NK-92 treated with Interleukin-12 subunit alpha and Interleukin-12 subunit beta, amount 100 ng/mL, for 24 hours (cell line): ENCODE data around the gene NAA80.
"Not testable (repeated sequence)": the region's sequence is repeated elsewhere in the genome, so short reads cannot be mapped to it uniquely, and the experiment has no call there.

ENCODE experiments used
- DNase-seq: peaks from one replicate; lab custom pipeline; 2025; lab: John Stamatoyannopoulos, UW

NAA80 gene

DNA sequence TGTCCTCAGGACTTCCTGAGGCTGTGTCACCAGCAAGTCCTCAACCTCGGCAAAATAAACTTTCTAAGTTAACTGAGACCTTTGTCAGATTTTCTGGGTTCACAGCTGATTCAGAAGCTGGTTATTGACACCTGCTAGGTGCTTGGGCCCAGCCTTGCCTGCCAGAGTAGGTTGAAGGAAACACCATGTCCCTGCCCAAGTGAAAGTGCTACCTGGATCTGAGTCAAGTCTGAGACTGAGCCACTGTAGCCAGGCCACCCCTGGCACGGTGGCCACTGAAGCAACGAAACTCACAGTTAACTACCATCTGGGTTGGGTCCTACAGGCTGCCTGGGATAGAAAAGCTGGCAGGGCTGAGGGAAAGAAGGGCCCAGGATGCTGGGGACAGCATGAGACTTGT, 15.1 kb upstream of the NAA80 start:
- DNase-seq = no peak

GRCh38 chr3:50312041-50312440, 12.8 kb upstream of the NAA80 start:
- DNase-seq = not testable (repeated sequence)

DNA sequence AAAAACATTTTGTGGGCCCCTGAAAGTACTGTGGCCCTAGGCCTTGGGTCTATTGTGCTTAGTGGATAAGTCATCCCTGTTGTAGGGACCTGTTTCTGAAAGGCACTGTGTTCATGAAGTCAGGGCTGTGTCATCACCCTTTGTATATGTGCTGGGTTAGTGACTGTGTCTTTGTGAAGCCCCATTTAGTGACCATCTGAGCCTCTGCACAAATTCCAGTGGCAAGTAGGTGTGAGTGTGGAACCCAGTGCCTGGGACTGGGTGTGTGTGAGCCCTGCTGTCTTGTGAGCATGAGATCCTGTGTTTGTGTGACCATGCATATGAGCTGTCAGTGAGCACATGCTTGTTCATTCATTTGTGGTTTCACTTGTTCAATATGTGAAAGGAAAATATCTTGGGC, 5.4 kb upstream of the NAA80 start:
- no peak for DNase-seq

DNA sequence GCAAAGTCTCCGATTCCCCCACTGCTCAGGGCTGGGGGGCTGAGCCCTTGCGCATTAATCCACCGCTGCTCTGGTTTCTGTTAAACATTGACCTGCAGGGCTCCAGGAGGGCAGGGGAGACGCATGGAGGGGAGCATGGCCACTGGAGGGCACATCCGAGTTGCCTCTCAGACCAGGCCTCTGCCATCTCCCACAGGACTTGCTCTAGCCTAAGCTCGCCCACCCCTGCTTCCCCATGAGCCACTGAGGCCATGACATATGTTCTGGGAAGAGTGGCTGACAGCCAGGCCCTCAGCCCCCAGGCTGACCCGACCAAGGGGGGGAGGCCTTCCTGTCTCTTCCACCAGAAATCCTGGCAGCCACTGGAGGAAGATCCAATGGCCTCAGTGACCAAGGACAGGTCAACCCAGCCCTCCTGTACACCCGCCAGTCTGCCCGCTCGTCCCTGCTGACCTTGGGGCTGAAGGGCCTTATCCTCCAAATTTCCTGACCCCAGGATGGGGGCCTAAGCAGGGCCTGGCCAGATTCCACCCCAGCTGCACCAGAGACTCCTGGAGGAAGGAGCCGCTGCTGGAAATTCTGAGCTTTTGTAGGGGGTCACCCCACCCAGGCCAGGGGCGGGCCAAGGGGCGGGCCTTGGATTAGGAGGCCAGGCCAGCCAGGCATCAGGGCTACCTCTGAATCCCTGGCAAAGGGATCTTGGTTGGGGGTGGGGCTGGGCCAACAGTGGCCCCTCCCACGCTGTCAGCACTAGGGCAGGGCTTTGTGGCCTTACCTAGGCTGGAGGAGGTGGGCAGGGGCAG, 4.0 kb upstream of the NAA80 start, which contains the start of gene HYAL1:
HYAL1 (minus strand) TSS at position 562 of the 803 bp plus-strand sequence. CDS start 618 bp downstream, outside the sequence.
- no peak for DNase-seq

DNA sequence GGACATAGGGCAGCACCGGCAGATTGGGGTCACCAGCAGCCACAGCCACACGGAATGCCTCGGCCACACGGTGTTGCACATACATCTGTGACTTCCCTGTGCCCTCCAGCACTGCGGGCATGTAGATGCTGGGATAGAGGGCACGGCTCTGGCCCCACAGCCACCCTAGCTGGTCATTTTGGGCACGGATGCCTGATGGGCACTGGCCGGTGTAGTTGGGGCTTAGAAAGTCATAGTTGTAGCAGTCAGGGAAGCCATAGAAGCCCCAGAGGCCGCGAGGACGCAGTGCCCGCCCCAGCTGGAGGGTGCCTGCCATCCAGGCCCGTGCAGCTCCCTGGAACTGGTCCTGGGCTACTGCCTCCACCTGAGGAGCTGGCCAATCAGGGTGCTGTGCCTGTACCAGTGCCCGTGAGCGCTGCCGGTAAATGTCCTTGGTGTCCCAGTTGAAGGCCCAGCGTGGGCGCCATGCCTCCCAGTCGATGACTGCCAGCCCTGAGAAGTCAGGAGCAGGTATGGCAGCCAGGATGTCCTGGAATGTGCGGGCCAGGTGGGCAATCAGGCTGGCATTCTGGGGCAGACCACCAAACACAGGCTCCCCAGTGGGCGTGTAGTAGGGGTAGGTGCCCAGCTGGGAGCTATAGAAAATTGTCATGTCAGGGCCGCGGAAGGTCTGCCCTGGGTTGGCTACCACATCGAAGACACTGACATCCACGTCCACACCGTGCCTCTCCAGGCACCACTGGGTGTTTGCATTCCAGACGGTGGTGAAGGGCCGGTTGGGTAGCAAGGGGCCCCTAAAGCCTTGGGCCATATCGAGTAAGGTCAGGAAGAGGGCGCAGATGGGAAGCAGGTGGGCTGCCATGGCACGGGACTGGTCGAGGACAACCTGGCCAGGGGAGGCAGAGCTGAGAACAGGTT, 3.1 kb upstream of the NAA80 start:
- no peak for DNase-seq

DNA sequence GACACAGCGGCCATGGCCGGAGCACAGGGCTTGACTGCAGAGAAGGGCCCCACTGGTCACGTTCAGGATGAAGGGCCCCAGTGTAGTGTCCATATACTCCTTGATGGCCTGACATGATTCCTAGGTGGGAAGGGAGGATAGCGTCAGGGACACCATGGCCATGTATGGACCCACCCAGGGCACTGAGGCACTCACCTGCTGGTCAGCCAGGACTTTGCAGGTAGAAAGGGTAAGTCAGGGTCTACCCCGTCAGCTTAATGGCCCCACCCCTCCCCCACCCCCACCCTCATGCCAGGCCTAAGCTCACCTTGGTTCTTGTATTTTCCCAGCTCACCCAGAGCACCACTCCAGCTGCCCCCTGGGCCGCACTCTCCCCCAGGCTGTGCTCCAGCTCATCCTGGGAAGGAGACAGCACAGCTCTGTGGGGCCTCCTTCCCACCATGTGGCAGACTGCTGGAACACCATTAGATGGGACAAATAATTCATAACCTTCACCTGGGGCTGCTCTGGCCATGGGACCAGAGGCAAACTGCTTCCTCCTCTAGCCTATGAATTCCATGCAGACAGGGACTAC, 1.6 kb upstream of the NAA80 start:
- no peak for DNase-seq

DNA sequence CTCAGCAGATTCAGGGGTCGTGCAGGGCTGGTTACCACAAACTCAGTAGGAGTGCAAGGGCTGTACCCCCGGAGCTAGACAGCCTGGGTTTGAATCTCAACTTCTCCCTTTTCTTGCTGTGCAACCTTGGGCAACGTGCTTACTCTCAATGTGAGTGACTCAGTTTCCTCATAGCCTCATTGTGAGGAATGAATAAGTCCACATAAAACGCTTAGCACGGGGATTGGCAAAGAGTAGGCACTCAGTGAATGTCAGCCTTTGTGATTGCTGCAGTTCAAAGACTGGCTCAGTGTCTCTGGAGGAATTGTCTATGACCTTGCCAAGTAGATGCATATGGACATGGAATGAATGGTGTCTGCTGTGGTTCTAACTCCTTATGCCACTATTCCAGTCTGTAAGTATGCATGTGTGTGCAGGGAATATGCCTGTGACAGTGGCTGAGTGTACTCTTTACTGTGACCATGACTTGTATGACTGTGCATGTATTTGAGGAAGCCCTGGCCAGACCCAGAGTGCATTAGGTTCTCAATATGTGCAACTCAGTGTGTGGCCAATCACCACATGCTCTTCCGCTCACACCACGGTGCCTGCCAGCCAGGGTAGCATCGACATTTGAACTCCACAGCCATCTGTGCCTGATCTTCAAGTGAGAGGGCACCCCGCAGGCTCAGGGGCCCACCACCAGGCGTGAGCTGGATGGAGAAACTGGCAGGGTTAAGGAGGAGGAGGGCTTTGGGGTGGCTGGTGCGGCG, 900 bp upstream of the NAA80 start:
- DNase-seq = no peak

- DNase-seq = no peak
These were observed 378 bp upstream of the NAA80 start for GRCh38 chr3:50299638-50299928.

- no peak for DNase-seq
These were observed 1.1 kb downstream of the NAA80 start for GRCh38 chr3:50297896-50298725.

- DNase-seq = no peak
These were observed 1.8 kb downstream of the NAA80 start for GRCh38 chr3:50297384-50297775.

GRCh38 chr3:50296721-50297383, 2.4 kb downstream of the NAA80 start:
- no peak for DNase-seq

- no peak for DNase-seq
These were observed 3.4 kb downstream of the NAA80 start for GRCh38 chr3:50295553-50296431.

DNA sequence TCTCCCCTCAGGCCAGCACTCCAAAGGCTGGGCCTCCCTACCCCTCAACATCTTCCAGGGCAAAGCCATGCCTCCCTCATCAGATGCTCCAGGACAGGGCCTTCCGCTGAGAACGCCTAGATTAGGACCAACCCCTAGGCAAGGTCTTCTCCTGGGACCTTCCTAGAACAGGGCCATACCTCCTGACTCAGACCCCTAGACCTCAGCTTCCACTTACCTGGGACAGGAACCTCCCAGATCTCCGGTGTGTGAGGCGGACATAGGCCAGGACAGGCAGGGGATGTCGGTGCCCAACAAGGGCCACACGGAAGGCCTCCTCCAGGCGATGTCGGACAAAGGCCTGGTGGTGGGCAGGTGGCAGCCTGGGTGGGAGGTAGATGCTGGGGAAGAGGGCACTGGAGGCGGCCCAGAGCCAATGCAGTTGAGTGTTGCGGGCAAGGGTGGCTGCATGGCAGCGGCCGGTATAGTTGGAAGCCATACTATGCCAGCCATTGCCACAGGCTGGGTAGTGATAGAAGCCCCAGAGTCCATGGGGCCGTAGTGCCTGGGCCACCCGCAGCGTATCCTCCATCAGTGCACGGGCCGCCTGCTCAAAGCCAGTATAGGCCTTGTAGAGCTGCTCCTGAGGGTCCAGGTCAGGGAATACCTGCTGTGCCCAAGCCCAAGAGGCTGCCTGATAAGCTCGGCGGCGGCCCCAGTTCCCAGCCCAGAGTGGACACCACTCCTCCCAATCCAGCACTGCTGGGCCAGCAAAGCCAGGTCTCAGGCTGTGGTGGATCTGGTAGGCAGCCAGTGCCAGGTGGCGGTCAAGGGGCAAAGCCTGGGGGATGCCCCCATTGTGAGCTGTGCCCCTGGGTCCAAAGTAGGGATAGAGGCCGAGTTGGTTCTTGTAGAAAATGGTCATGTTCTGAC, 4.5 kb downstream of the NAA80 start:
- DNase-seq = no peak

- DNase-seq = no peak
These were observed 5.1 kb downstream of the NAA80 start for GRCh38 chr3:50294089-50294488.

DNA sequence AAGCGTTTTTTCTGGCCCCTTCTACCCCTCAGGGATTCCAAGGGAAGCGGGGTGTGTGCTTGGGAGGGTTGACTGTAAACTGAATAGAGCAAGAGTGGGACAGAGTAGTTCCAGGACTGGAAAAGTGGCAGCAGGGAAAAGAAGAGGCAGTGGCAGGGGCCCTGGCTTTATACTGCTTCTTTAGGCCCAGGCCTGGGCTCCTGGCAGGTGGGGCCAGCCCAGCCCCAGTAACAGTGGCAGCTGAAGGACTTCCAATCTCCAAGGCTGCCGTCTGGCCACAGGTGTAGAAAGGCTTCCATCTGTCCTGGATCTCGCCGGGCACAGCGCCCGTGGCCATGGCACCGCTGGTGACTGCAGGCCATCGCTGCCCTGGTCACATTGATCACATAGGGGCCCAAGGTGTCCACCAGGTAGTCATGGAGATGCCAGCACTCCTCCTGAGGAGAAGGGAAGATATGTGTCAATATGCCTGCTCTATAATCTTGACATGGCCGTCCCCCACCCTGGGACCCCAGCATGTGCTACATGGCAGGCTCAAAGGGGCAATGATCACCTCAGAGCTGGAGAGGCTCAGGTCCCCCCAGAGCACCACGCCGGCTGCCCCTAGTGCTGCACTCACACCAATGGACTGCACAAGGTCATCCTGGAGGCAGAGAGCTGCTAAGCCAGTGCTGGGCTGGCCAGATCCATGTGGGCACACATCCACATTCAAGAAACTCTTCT, 6.0 kb downstream of the NAA80 start:
- DNase-seq = no peak

DNA sequence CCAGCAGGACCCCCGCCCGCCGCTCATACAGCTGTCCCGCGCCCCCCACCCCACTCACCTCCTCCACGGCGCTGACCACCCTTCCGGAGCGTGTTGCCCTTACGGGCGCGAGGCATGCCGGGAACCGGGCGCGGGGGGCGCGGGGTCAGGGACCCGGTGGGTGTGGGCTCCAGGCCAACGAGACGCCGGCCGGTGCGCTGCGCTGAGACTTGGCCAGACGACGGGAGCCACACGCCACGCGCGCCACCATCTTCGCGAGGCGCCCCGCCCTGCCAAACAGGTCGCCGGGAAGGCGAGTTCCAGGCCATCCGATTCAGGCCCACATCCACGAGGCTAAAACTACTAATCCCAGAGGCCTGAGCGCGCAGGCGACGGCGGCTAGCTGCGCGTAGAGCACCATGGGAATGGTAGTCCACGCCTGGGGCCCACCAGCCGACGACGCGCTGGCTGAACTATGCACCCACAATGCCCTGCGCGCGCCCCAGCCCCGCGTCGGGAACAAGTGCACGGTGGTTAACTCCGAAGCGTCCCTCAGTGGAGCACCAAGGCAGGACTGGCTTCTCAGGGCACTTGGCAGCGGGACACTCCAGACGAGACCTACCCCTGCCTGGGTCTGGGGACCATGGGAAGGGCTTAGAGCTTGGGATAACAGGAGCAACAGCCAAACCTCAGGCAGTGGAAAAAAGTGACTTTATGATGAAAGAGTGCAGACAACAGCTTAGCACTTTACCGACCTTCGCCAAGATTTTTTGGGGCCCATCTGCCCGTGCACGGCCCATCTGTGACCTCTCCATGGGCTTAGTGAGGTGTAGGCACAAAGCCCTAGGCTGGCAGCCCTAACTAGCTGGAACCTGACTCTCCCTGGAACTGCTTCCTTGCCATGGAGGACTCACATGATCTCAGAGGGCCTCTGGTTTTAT, 6.8 kb downstream of the NAA80 start, which contains the start of gene IFRD2:
IFRD2 (minus strand) TSS at position 271 of the 920 bp plus-strand sequence; CDS start at position 116, 155 bp downstream.
- DNase-seq = peak; percentile 90
